ENCODE results near the gene TOMM20. TPM values are rescaled to one million over a fixed set of nuclear protein-coding genes. Genes with fewer than 3 reads are reported as not detected.

TOMM20 gene
- total and polyA plus RNA-seq, 9 of the 15 experiments (the other 6 are each of a cell fraction or from before 2014, with no cell fraction given): 70.6 to 334 (median 159) TPM

- TF ChIP-seq DNMT1 (IDR thresholded peaks at IDR 0.05): no peak
- TF ChIP-seq ZC3H11A (IDR thresholded peaks at IDR 0.05; ENCODE audit: low read depth, low read length): no peak
- no peak for TF ChIP-seq SLC30A9 (CRISPR knock-in tag; IDR thresholded peaks at IDR 0.05)
- TF ChIP-seq XRCC3 (IDR thresholded peaks at IDR 0.05): no peak
- no peak for TF ChIP-seq RREB1 (CRISPR knock-in tag; IDR thresholded peaks at IDR 0.05)
- no peak for TF ChIP-seq POLR2AphosphoS5 (IDR thresholded peaks at IDR 0.05; ENCODE audit: control insufficient read depth, insufficient read depth, low read depth, low read length)
- TF ChIP-seq SAP30 (IDR thresholded peaks at IDR 0.05; ENCODE audit: borderline replicate concordance, insufficient read depth, low read depth, low read length, poor library complexity, severe bottlenecking): no peak
- TF ChIP-seq RAD21 (CRISPR knock-in tag; conservative IDR thresholded peaks at IDR 0.05 in 1 of 2, IDR thresholded peaks at IDR 0.05 in 1 of 2): no peak
- TF ChIP-seq THRB (CRISPR knock-in tag; conservative IDR thresholded peaks at IDR 0.05): no peak
- no peak for TF ChIP-seq HES1 (IDR thresholded peaks at IDR 0.05; ENCODE audit: low read depth)
- no peak for TF ChIP-seq NFATC3 (IDR thresholded peaks at IDR 0.05)
- TF ChIP-seq KAT8 (IDR thresholded peaks at IDR 0.05; ENCODE audit: low read depth): no peak
- no peak for TF ChIP-seq SRSF3 (IDR thresholded peaks at IDR 0.05; ENCODE audit: insufficient read depth, low read length)
- TF ChIP-seq ZNF23 (CRISPR knock-in tag; IDR thresholded peaks at IDR 0.05): no peak
- TF ChIP-seq TARDBP (IDR thresholded peaks at IDR 0.05): no peak
- no peak for TF ChIP-seq POU5F1 (IDR thresholded peaks at IDR 0.05; ENCODE audit: borderline replicate concordance, low read depth, low read length, partially characterized antibody)
- TF ChIP-seq ZNF79 (CRISPR knock-in tag; IDR thresholded peaks at IDR 0.05; ENCODE audit: low read depth): no peak
- 0 out of 4 replicates have a peak, but pooled peaks of 1 of the 2 experiments have one; percentile 35 for TF ChIP-seq KDM1A (IDR thresholded peaks at IDR 0.05)
- TF ChIP-seq HSF4 (CRISPR knock-in tag; IDR thresholded peaks at IDR 0.05; ENCODE audit: borderline replicate concordance): no peak
- no peak for TF ChIP-seq CBX1 (IDR thresholded peaks at IDR 0.05; ENCODE audit: low read depth)
Observed at GRCh38 chr1:235068158-235069121, 60.2 kb downstream of the TOMM20 start (continued).
